HG03280 (cell line): ENCODE results near the gene GARRE1.
A peak's percentile ranks its signal among the peaks of the same experiment; 100 is the strongest.
"Not testable (repeated sequence)": the region's sequence is repeated elsewhere in the genome, so short reads cannot be mapped to it uniquely, and the experiment has no call there.

ENCODE experiments used
- ATAC-seq: cut with Tn5 transposase; IDR thresholded peaks from one replicate; pipeline ENCODE4 v1.9.1; 2021; ENCODE audit warnings: mild to moderate bottlenecking, moderate library complexity; ENCODE audit not compliant: unreplicated experiment

The GARRE1 gene

GRCh38 chr19:34259367-34260095 lies 5.2 kb downstream of the GARRE1 start:
- no peak for ATAC-seq

GRCh38 chr19:34260771-34261173 lies 6.4 kb downstream of the GARRE1 start:
- no peak for ATAC-seq

DNA sequence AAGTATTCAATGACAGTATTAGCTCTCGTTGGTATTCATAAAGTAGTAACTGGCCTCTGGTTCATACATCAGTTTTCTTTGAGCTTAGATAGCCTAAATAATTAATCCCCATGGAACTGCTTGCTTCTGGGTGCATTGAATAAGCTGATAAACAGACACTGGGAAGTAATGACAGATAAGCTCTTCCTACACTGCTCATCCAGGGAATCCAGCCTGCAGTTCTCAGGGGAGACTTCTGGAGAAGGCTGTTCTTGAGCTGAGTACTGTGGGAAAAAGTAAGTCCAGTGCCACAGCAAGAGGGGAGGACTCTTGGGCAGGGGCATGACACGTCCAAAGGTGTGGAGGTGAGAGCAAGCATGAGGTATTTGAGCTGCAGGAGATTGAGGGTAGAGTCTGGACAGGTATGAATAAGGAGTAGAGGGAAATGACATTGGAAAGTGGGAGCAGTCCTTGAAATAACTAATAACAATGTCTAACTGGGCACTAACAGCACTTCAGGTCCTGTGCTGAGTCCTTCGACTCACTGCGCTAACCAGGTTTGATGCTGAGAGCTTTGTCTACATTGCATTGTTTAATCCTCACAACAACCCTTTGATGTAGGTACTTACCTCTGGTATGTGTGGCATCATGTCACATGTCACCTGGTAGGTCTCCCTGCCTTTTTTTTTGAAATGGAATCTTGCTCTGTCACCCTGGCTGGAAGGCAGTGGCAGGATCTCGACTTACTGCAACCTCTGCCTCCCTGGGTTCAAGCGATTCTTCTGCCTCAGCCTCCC lies 7.2 kb downstream of the GARRE1 start:
- no peak for ATAC-seq

- no peak for ATAC-seq
Observed at GRCh38 chr19:34263745-34264237, 9.4 kb downstream of the GARRE1 start.

DNA sequence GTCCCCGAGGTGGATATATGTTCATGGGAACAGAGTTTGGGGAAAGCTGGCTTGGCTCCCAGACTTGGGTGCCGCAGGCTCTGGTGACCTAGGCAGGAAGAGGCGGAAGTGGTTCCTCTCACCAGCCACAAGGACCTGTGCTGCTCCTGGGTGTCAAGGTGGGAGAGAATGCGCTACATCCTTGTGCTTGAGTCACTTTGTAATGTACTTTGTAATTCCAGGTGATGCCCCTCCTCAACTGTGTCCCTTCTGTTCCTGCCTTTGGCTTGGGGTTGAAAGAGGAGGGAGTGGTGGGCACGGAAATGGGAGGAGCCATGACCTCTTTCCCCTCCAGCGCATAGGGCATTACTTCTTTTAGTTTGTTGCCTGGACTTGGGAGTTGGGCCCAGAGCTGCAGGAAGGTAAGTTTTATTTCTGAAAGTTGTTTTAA lies 10.9 kb downstream of the GARRE1 start:
- ATAC-seq = no peak

GRCh38 chr19:34269081-34269480 lies 14.7 kb downstream of the GARRE1 start:
- no peak for ATAC-seq

DNA sequence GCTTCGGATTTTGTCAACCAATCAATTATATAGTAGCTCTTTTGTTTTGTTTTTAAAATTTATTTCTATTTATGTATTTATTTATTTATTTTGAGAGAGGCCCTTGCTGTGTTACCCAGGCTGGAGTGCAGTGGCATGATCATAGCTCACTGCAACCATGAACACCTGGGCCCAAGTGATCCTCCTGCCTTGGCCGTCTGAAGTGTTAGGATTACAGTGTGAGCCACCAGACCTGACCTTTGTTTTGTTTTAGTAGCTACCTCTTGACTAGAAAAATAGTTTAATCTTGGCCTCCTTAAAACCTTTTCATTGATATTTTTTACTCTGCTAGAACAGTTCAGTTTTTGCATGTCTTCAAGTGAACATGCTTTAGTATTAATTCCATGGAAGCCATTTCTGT lies 15.1 kb downstream of the GARRE1 start:
- no peak for ATAC-seq

- peak; percentile 40 for ATAC-seq
Observed at GRCh38 chr19:34269968-34270621, 15.7 kb downstream of the GARRE1 start.

GRCh38 chr19:34273121-34273520 lies 18.8 kb downstream of the GARRE1 start:
- ATAC-seq = no peak

DNA sequence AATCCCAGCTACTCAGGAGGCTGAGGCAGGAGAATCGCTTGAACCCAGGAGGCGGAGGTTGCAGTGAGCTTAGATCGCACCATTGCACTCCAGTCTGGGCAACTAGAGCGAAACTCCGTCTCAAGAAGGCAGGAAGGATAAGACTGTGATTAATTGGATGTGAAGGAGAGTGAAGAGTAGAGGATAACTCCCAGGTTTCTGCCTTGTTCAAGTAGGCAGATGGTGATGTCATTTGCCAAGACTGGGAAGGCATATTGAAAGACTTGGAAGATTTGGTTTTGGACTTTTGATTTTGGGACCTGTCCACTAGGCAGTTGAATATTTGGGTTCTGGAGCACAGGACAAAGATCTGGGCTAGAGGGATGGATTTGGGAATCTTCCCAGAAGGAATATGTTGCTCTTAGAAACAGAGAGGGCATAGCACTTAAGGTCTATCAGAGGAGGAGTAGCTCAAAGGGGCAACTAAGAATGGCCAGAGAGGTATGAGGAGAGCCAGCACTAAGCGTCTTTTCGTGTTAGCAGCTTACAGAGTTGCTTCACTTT lies 20.0 kb downstream of the GARRE1 start:
- ATAC-seq = no peak

- ATAC-seq = no peak
Observed at GRCh38 chr19:34274827-34275625, 20.7 kb downstream of the GARRE1 start.

GRCh38 chr19:34275705-34276104 lies 21.4 kb downstream of the GARRE1 start:
- ATAC-seq = no peak

- no peak for ATAC-seq
Observed at GRCh38 chr19:34276614-34277013, 22.3 kb downstream of the GARRE1 start.

DNA sequence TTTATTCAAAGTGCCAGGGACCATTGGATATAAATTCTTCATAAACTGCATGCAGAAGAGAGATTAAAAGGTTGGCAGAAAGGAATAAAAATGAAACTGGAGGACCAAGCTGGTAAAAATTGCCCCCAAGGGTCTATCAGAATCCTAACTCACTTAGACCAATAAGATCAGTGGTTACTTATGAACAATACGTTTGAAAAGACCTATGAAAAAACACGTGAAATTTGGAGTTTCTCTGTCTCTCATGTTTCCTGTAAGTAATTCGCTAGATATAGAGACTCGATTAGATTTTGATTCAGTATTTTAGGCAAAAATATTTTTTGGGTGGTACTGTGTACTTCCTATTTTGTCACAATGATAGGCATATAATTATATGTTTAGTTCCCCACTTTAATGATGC lies 22.9 kb downstream of the GARRE1 start:
- no peak for ATAC-seq

- no peak for ATAC-seq
Observed at GRCh38 chr19:34278783-34279182, 24.4 kb downstream of the GARRE1 start.

DNA sequence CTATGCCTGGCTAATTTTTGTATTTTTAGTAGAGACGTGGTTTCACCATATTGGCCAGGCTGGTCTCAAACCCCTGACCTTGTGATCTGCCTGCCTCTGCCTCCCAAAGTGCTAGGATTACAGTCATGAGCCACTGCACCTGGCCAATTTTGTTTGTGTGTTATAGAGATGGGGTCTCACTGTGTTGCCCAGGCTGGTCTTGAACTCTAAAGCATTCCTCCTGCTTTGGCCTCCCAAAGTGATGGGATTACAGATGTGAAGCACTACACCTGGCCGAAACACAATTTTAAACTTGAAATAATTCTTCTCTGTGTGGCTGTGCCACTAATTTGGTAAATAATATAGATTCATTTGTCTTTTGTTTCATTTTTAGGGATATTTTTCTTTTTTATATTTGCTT lies 27.1 kb downstream of the GARRE1 start:
- not testable (repeated sequence) for ATAC-seq

DNA sequence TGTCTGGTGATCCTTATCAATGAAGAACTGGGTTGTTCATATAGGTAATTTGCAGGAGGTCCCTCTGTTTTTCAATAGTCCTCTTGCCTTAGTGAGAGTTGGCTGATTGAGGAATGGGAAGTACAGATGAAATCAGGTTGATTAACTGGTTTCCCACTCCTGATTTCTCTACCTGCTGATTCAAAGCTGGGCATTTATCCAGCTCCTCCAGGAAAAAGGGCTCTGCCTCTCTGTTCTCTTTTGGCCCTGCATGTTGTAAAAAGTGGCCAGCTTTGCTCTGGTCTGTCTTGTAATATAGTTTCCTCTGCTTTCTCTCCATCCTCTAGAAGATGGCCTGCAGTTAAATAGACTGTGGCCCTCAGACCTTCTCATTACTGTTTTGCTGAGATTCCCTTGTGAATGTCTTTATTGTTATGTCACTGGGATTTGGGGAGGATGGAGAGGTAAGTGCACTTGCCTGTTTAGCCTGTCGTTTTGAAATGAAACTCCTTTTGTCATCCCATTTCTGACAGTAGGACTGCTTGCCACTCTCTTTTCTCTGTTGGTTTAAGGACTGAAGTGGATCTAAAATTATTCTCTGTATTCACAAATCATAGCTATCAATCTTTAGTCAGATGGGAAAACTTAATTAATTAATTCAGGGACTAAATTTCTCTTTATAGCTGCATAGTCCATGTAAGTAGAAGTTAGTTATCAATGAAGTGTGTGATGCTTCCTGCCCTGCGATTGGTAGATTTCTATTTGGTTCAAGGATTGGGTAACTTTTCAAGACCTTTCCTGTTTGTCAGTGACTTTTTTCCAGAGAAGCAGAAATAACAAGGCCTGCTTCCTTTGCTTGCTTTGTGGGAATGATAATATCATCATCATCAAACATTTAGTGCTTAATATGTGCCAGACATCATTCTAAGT lies 28.5 kb downstream of the GARRE1 start:
- ATAC-seq = no peak

DNA sequence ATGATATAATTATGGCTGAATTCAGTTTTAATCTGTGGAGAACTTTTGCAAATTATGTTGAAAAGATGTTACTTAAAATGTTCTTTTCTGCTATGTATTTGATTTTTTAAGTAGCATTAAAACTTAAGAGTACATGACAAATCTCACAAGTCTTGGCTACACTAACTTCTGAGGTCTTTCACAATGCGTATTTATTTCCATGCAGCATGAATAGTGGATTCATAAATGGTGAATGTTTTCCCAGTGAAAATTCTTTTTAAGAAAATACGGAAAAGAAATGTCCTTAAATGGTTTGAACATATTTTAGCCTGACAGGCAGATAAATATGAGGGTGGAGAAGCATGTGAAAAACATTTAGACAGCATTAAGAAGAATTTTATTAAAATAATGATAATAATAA lies 30.2 kb downstream of the GARRE1 start:
- no peak for ATAC-seq

DNA sequence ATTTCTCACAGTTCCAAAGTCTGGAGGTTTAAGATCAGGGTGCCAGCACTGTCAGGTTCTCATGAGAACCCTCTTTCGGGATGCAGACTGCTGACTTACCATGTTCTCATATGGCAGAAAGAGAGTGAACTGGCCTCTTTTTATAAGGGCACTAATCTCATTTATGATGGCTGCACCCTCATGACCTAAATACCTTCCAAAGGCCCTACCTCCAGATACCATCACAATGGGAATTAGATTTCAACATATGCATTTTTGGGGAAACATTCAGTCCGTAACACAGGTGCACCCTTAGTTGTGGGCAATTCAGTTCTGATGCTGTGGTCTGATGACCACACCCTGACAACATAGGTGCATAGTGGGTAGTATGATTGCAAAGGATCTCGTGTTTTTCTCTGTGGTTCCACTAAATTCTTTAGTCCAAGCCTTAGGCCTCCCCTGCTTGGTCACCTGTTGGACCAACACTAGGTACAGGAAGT lies 33.3 kb downstream of the GARRE1 start:
- ATAC-seq = no peak
